ENCODE measurements around the gene MAP7.

DNA sequence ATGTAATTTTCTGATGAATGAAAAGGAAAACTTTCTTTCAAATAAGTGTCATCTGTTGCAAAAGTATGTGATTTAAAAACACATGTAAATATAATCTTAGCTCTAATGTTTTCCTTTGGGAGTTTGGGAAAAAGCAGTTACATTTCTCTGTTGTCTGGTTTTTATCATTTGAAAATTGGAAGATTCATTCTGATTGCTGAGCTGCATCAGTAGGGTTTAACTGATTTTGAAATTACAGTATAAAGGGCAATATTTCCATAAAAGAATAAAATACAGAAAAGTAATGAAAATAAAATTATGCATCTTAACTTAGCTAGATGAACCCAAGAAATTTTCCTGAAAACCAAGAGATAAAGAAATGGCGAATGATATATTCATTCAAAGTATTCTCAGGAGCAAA, 57.8 kb downstream of the MAP7 start:
- TF ChIP-seq, protein P1, sequence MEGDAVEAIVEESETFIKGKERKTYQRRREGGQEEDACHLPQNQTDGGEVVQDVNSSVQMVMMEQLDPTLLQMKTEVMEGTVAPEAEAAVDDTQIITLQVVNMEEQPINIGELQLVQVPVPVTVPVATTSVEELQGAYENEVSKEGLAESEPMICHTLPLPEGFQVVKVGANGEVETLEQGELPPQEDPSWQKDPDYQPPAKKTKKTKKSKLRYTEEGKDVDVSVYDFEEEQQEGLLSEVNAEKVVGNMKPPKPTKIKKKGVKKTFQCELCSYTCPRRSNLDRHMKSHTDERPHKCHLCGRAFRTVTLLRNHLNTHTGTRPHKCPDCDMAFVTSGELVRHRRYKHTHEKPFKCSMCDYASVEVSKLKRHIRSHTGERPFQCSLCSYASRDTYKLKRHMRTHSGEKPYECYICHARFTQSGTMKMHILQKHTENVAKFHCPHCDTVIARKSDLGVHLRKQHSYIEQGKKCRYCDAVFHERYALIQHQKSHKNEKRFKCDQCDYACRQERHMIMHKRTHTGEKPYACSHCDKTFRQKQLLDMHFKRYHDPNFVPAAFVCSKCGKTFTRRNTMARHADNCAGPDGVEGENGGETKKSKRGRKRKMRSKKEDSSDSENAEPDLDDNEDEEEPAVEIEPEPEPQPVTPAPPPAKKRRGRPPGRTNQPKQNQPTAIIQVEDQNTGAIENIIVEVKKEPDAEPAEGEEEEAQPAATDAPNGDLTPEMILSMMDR (conservative IDR thresholded peaks at IDR 0.05) = no peak
- no peak for TF ChIP-seq ZFX (IDR thresholded peaks at IDR 0.05)
